Measurements from ENCODE around the gene PTRH1.

The PTRH1 gene

DNA sequence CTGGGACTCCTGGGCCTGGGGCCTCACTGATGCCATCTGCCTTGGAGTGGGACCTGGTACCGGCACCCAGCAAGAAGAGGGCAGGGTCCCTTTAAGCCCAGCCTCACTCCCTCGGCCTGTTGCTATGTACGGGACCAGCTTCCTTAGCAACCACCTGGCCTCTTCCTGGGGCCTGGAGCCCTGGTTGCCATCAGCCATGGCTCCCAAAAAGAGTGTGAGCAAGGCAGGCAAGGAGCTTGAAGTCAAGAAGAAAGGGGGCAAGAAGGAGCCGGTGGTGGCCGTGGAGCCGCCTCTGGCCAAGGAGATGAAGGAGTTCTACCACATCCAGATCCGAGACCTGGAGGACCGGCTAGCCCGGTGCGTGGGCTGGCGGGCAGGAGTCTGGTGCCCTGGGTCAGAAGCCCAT lies 8.6 kb downstream of the PTRH1 start, which contains the start of gene CFAP157:
Gene CFAP157, plus strand, starts transcription at position 153 of the 406 bp plus-strand sequence. Its CDS starts 44 bp downstream, at position 197.
- Histone ChIP-seq H3K79me2 (ENCODE audit: insufficient read depth, low read length) (no peaks in the 10 kb centered on the region), H3K9me3 (ENCODE audit: insufficient read depth, low read depth, low read length) (no peaks in the 10 kb centered on the region), H3K36me3 (ENCODE audit: insufficient read depth, low read length) (no peaks in the 10 kb centered on the region), H3K27me3 (ENCODE audit: insufficient read depth, low read length, poor library complexity, severe bottlenecking) (no peaks in the 10 kb centered on the region), H3K4me1 (ENCODE audit: insufficient read depth, low read length, poor library complexity, severe bottlenecking) (peaks cover 22% of the 10 kb centered on the region), H3K4me3 (ENCODE audit: low read length, poor library complexity, severe bottlenecking) (no peak within 1 kb of the TSS), H3K4me2 (ENCODE audit: low read depth, low read length, poor library complexity, severe bottlenecking) (no peak within 1 kb of the TSS), H2AFZ (ENCODE audit: low read length) (no peak within 1 kb of the TSS), H3F3A (ENCODE audit: low read depth) (no peaks in the 10 kb centered on the region), H4K20me1 (ENCODE audit: insufficient read depth, low read length, poor library complexity, severe bottlenecking) (no peaks in the 10 kb centered on the region), H3K9me2 (replicated peaks; ENCODE audit: low read depth, low read length) (no peaks in the 10 kb centered on the region), H3K9ac (ENCODE audit: low read depth, low read length, poor library complexity, severe bottlenecking) (no peak within 1 kb of the TSS)
- TF ChIP-seq, protein P1, sequence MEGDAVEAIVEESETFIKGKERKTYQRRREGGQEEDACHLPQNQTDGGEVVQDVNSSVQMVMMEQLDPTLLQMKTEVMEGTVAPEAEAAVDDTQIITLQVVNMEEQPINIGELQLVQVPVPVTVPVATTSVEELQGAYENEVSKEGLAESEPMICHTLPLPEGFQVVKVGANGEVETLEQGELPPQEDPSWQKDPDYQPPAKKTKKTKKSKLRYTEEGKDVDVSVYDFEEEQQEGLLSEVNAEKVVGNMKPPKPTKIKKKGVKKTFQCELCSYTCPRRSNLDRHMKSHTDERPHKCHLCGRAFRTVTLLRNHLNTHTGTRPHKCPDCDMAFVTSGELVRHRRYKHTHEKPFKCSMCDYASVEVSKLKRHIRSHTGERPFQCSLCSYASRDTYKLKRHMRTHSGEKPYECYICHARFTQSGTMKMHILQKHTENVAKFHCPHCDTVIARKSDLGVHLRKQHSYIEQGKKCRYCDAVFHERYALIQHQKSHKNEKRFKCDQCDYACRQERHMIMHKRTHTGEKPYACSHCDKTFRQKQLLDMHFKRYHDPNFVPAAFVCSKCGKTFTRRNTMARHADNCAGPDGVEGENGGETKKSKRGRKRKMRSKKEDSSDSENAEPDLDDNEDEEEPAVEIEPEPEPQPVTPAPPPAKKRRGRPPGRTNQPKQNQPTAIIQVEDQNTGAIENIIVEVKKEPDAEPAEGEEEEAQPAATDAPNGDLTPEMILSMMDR (conservative IDR thresholded peaks at IDR 0.05; ENCODE audit: low read length), result no peak
- TF ChIP-seq EZH2phosphoT487 (IDR thresholded peaks at IDR 0.05; ENCODE audit: borderline replicate concordance), result no peak

- no peaks in the 10 kb centered on the region for H3K79me2 ChIP-seq (ENCODE audit: insufficient read depth, low read length)
- no peaks in the 10 kb centered on the region for H3K9me3 ChIP-seq (ENCODE audit: insufficient read depth, low read depth, low read length)
- TF ChIP-seq EZH2phosphoT487 (IDR thresholded peaks at IDR 0.05; ENCODE audit: borderline replicate concordance), result no peak
- TF ChIP-seq, protein P1 (conservative IDR thresholded peaks at IDR 0.05; ENCODE audit: low read length), result no peak
- no peaks in the 10 kb centered on the region for H3F3A ChIP-seq (ENCODE audit: low read depth)
- peaks cover 11% of the 10 kb centered on the region for H3K4me1 ChIP-seq (ENCODE audit: insufficient read depth, low read length, poor library complexity, severe bottlenecking)
- H3K36me3 ChIP-seq (ENCODE audit: insufficient read depth, low read length), result no peaks in the 10 kb centered on the region
- H4K20me1 ChIP-seq (ENCODE audit: insufficient read depth, low read length, poor library complexity, severe bottlenecking), result no peaks in the 10 kb centered on the region
- no peaks in the 10 kb centered on the region for H3K27me3 ChIP-seq (ENCODE audit: insufficient read depth, low read length, poor library complexity, severe bottlenecking)
- no peak overlapping the region for H3K4me2 ChIP-seq (ENCODE audit: low read depth, low read length, poor library complexity, severe bottlenecking)
- H3K9ac ChIP-seq (ENCODE audit: low read depth, low read length, poor library complexity, severe bottlenecking), result no peak overlapping the region
- no peak overlapping the region for H3K4me3 ChIP-seq (ENCODE audit: low read length, poor library complexity, severe bottlenecking)
- H2AFZ ChIP-seq (ENCODE audit: low read length), result no peak overlapping the region
- no peaks in the 10 kb centered on the region for H3K9me2 ChIP-seq (replicated peaks; ENCODE audit: low read depth, low read length)
Measured at GRCh38 chr9:127705577-127706379, 9.7 kb downstream of the PTRH1 start.

GRCh38 chr9:127703289-127703946 lies 12.0 kb downstream of the PTRH1 start:
- Histone ChIP-seq H3K79me2 (ENCODE audit: insufficient read depth, low read length) (no peaks in the 10 kb centered on the region), H3K4me2 (ENCODE audit: low read depth, low read length, poor library complexity, severe bottlenecking) (no peak overlapping the region), H2AFZ (ENCODE audit: low read length) (no peak overlapping the region), H3K4me1 (ENCODE audit: insufficient read depth, low read length, poor library complexity, severe bottlenecking) (peaks cover 5% of the 10 kb centered on the region), H3F3A (ENCODE audit: low read depth) (no peaks in the 10 kb centered on the region), H3K9me2 (replicated peaks; ENCODE audit: low read depth, low read length) (no peaks in the 10 kb centered on the region), H3K36me3 (ENCODE audit: insufficient read depth, low read length) (no peaks in the 10 kb centered on the region), H3K9ac (ENCODE audit: low read depth, low read length, poor library complexity, severe bottlenecking) (no peak overlapping the region), H4K20me1 (ENCODE audit: insufficient read depth, low read length, poor library complexity, severe bottlenecking) (no peaks in the 10 kb centered on the region), H3K27me3 (ENCODE audit: insufficient read depth, low read length, poor library complexity, severe bottlenecking) (no peaks in the 10 kb centered on the region), H3K9me3 (ENCODE audit: insufficient read depth, low read depth, low read length) (no peaks in the 10 kb centered on the region), H3K4me3 (ENCODE audit: low read length, poor library complexity, severe bottlenecking) (no peak overlapping the region)
- no peak for TF ChIP-seq EZH2phosphoT487 (IDR thresholded peaks at IDR 0.05; ENCODE audit: borderline replicate concordance)

All from Loucy (cell line).